GM12872 (cell line): ENCODE results near the gene ZFAND3.

Experiments
- CTCF ChIP-seq: IDR thresholded peaks from 3 replicates; pipeline ENCODE4 v1.5.1; 2011; ENCODE audit warnings: low read depth, mild to moderate bottlenecking, low read length, moderate library complexity; ENCODE audit not compliant: insufficient read depth

Gene ZFAND3

GRCh38 chr6:37791156-37791919 is 28.2 kb upstream of the ZFAND3 start:
- TF ChIP-seq CTCF = peak; percentile 97

- no peak for TF ChIP-seq CTCF
These were observed 27.0 kb upstream of the ZFAND3 start for GRCh38 chr6:37792457-37793033.

- TF ChIP-seq CTCF = no peak
These were observed 26.5 kb upstream of the ZFAND3 start for GRCh38 chr6:37793067-37793466.

- no peak for TF ChIP-seq CTCF
These were observed 24.7 kb upstream of the ZFAND3 start for GRCh38 chr6:37794825-37795224.

GRCh38 chr6:37798436-37799262 is 20.9 kb upstream of the ZFAND3 start:
- TF ChIP-seq CTCF = no peak

GRCh38 chr6:37799263-37799644 is 20.3 kb upstream of the ZFAND3 start:
- no peak for TF ChIP-seq CTCF
